Suprapubic skin (tissue), 3 donors: ENCODE measurements around the gene RETREG1.

Experiments
- CTCF ChIP-seq, 2 donors: fragments of 200-600 bp in 1 of 2; fragments of 450-650 bp in 1 of 2; sonication (generic) in 1 of 2; IDR thresholded peaks; one replicate each; pipeline ENCODE4 v1.5.1; 2016 to 2019; ENCODE audit warnings: antibody characterized with exemption in 2 of 2, mild to moderate bottlenecking in 1 of 2, moderate library complexity in 1 of 2
- POLR2A ChIP-seq, 2 donors: fragments of 450-650 bp; IDR thresholded peaks; one replicate each; pipeline ENCODE4 v1.6.1; 2017; ENCODE audit warnings: antibody characterized with exemption in 2 of 2, mild to moderate bottlenecking in 2 of 2, moderate library complexity in 2 of 2

GRCh38 chr5:16483361-16483760 is 133.4 kb downstream of the RETREG1 start:
- TF ChIP-seq CTCF (IDR thresholded peaks at IDR 0.05) (no peak), POLR2A (IDR thresholded peaks at IDR 0.05) (no peak)
